HFFc6 (cell line): Measurements from ENCODE around the gene GNG4. TPM values are rescaled to one million over a fixed set of nuclear protein-coding genes. Genes with fewer than 3 reads are reported as not detected.

ENCODE experiments used
- DNase-seq: peaks from one replicate; pipeline ENCODE4 v3.0.0-alpha.2; 2018
- H3K27ac Mint-ChIP-seq: 2 replicates; pipeline ENCODE4 v1.8.0; 2020; ENCODE audit warnings: mild to moderate bottlenecking, mixed read lengths
- H3K27me3 Mint-ChIP-seq: 2 replicates; pipeline ENCODE4 v1.8.0; 2021; ENCODE audit warnings: mild to moderate bottlenecking, moderate library complexity, mixed read lengths; ENCODE audit not compliant: insufficient read depth
- H3K36me3 Mint-ChIP-seq: 2 replicates; pipeline ENCODE4 v1.8.0; 2021; ENCODE audit warnings: low read depth, mixed read lengths
- H3K4me1 Mint-ChIP-seq: 2 replicates; pipeline ENCODE4 v1.8.0; 2020; ENCODE audit warnings: low read depth, mixed read lengths
- H3K4me3 Mint-ChIP-seq: 2 replicates; pipeline ENCODE4 v1.8.0; 2020; ENCODE audit warnings: mild to moderate bottlenecking, moderate library complexity, mixed read lengths
- H3K9me3 Mint-ChIP-seq: 2 replicates; pipeline ENCODE4 v1.8.0; 2020; ENCODE audit warnings: mild to moderate bottlenecking, mixed read lengths
- CTCF ChIP-seq: fragments of 200-600 bp; sonication (generic); IDR thresholded peaks from 2 replicates; pipeline ENCODE4 v1.5.0; 2021; ENCODE audit warnings: antibody characterized with exemption, mild to moderate bottlenecking
- total RNA-seq, 6 experiments: library from RNA; stranded (reverse); fragmentation: NEBNext Ultra II Directional; extraction: Animal tissue kit (Norgen Biotek cat#: 25700); gene quantifications; 2 replicates in 1 of 6; 3 replicates in 5 of 6; pipeline ENCODE4 v1.2.3, GENCODE V29; 2021

GNG4 gene
- total RNA-seq, 6 experiments from 2014 or later = 1.5 to 3.6 (median 2.9) TPM

DNA sequence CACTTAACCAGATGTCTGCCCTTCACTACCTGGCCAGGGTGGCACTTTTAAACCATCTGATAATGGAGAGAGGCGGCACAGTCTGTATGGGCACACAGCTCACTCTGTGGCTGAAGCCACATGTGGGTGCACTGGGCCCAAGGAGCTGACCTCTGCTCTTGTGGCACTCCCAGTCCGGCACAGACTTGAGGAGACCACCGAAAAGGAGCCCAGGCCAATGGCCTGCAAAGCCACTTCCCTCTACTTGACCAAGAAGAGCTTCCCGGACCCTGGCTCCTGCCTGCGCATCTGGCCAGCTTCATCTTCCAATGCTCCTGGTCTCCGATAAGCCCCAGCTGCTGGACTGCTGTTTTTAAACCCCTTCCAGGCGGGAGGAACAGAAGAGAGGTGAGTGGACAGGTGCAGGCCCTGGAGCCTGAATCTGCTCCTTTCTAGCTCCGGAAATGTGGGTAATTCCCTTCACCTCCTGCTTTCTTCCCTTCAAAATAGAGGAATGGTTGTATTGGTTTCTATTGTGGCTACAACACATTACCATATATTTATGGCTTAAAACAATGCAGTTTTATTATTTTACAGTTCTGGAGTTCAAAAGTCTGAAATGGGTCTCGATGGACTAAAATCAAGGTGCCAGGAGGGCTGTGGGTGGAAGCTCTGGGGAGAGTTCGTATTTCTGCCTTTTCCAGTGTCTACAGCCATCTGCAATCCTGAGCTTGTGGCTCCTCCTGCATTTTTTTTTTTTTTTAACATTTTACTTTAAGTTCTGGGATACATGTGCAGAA lies 11.6 kb downstream of the GNG4 start:
- no peak for DNase-seq
- peaks cover 27% of the 10 kb centered on the region for H3K27me3 Mint-ChIP-seq
- H3K27ac Mint-ChIP-seq = no peak overlapping the region
- H3K4me3 Mint-ChIP-seq = no peak overlapping the region
- peaks cover 11% of the 10 kb centered on the region for H3K4me1 Mint-ChIP-seq
- H3K9me3 Mint-ChIP-seq = no peaks in the 10 kb centered on the region
- no peaks in the 10 kb centered on the region for H3K36me3 Mint-ChIP-seq
- no peak for TF ChIP-seq CTCF

DNA sequence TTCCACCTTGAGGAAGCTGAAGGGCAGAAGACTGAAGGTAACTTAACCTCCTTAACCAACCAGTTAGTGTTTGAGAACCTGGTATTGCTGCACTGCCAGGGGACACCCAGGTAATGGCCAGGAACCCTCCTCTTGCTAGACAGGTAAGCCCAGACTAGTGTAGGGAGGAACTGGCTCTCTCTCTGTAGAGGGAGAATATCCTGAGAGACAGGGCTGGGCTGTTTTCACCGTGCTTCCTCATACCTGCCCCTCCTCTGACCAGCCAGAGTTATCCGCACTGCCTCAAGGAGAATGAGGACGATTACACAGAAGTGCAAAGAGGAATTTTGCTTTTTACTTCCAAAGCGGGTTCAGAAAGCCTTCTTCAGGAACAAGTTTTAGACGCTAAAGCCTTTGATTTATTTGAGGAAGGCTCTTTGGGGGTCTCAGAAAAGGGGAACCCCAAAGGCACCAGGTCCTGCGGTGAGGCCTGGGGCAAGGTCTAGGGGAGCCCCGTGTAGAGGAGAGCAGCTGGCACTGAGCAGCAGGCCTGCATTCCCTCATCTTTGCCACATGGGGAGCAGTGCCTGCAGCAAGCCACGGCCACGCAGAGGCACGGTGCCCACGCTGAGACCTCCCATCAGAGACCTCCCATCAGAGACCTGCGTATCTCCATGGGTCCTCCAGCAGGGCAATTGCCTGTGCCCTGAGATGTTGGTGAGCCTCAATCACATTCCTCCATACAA lies 13.5 kb downstream of the GNG4 start:
- Mint-ChIP-seq H3K27ac (no peak overlapping the region), H3K9me3 (no peaks in the 10 kb centered on the region), H3K4me3 (no peak overlapping the region), H3K36me3 (no peaks in the 10 kb centered on the region), H3K27me3 (peaks cover 21% of the 10 kb centered on the region), H3K4me1 (peaks cover 17% of the 10 kb centered on the region)
- peak; percentile 47 for TF ChIP-seq CTCF
- no peak for DNase-seq

DNA sequence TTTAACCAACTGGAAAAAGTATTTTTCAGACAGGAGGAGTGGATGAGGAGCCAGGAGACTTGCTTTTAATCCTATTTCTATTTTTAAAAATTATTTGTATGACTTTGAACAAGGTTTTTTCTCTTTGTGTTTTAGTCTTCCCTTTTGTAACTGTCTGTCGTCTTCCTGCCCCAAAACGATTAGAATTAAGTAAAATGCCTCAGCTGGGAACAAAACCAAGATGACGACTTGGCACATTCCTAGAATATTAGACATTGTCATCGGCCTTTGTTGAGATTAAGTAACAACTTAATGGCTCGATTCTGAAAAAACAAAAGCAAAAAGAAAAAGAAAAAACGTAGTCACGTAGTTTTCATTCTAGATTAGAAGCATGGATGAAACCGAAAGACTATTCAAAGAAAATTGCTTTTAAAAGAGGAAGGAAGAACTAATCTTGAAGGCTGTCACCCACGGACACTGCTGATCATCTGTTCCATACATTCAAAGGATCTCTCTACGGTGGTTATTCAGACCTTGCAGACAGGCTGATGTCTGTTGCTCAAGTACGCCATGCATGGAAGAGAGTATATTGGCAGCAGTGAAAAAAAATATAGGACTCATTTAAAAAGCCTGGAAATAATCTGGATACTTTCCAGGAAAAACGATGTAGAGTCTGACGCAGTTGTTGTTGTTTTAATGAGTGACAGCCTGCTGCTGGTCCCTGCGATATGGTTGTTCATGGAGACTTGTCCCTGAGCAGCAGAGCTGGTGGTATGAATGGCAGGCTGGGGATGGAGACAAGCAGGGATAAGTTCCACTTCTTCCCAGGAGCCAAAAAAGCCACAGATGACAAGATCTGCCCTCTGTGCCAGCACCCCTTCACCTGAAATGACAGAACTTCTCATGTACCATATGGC lies 16.8 kb downstream of the GNG4 start:
- Mint-ChIP-seq H3K27ac (peak overlapping the region; percentile 72), H3K9me3 (no peaks in the 10 kb centered on the region), H3K4me1 (peaks cover 24% of the 10 kb centered on the region), H3K36me3 (no peaks in the 10 kb centered on the region), H3K27me3 (peaks cover 5% of the 10 kb centered on the region), H3K4me3 (peak overlapping the region; percentile 81)
- DNase-seq = peak; percentile 46
- no peak for TF ChIP-seq CTCF

DNA sequence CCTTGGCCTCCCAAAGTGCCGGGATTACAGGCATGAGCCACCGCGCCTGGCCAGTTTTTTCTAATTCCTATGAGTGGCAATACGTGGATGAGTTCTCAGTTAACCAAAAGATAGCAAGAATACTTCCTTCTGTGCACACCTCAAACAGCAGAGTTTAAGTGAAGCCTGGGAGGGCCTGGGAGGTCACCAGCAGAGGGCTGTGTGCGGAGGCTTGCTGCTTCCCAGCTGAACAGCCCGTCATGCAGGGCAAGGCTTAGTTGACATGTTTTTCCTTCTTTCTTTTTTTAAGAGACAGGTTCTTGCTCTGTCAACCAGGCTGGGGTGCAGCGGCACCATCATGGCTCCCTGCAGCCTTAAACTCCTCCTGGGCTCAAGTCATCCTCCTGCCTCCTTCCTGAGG lies 17.8 kb downstream of the GNG4 start:
- Mint-ChIP-seq H3K4me3 (no peak overlapping the region; the same call in 1 of the 2 replicates), H3K27ac (peak overlapping the region; percentile 72; the same call in 1 of the 2 replicates), H3K4me1 (peaks cover 24% of the 10 kb centered on the region), H3K36me3 (no peaks in the 10 kb centered on the region), H3K9me3 (no peaks in the 10 kb centered on the region), H3K27me3 (peaks cover 5% of the 10 kb centered on the region)
- TF ChIP-seq CTCF = no peak
- no peak for DNase-seq

GRCh38 chr1:235628316-235629005 lies 21.1 kb downstream of the GNG4 start:
- Mint-ChIP-seq H3K4me3 (no peak overlapping the region), H3K9me3 (no peaks in the 10 kb centered on the region), H3K27me3 (peaks cover 10% of the 10 kb centered on the region), H3K4me1 (peaks cover 42% of the 10 kb centered on the region), H3K27ac (no peak overlapping the region), H3K36me3 (no peaks in the 10 kb centered on the region)
- no peak for DNase-seq
- no peak for TF ChIP-seq CTCF
